ENCODE measurements around the gene PPP4R3B. TPM values are rescaled to one million over a fixed set of nuclear protein-coding genes. Genes with fewer than 3 reads are reported as not detected.

The PPP4R3B gene
- total and polyA plus RNA-seq, 2 of the 13 experiments (the other 11 are each of a cell fraction or from before 2014, with no cell fraction given), result 24.2 to 53.0 TPM

GRCh38 chr2:55617175-55618024 lies at the start of gene PPP4R3B (continued):
- TF ChIP-seq POGK (CRISPR knock-in tag; conservative IDR thresholded peaks at IDR 0.05), result peak; percentile 99
- no peak for TF ChIP-seq ZSCAN12 (CRISPR knock-in tag; IDR thresholded peaks at IDR 0.05)
- TF ChIP-seq ZNF557 (CRISPR knock-in tag; IDR thresholded peaks at IDR 0.05), result peak; percentile 71; the same call in 1 of the 2 replicates
- no peak for TF ChIP-seq ZNF382 (CRISPR knock-in tag; IDR thresholded peaks at IDR 0.05; ENCODE audit: borderline replicate concordance)
- TF ChIP-seq MTA3 (CRISPR knock-in tag; IDR thresholded peaks at IDR 0.05), result no peak
- TF ChIP-seq TBP (CRISPR knock-in tag; IDR thresholded peaks at IDR 0.05), result no peak
- TF ChIP-seq TIGD3 (CRISPR knock-in tag; IDR thresholded peaks at IDR 0.05; ENCODE audit: borderline replicate concordance), result peak; percentile 77; the same call in 1 of the 2 replicates
- TF ChIP-seq YEATS2 (CRISPR knock-in tag; IDR thresholded peaks at IDR 0.05; ENCODE audit: borderline replicate concordance), result peak; percentile 100
- no peak for TF ChIP-seq DZIP1 (CRISPR knock-in tag; IDR thresholded peaks at IDR 0.05)
- TF ChIP-seq ZNF275 (CRISPR knock-in tag; IDR thresholded peaks at IDR 0.05; ENCODE audit: borderline replicate concordance), result peak; percentile 97; the same call in 1 of the 2 replicates
- peak; percentile 39; the same call in 1 of the 2 replicates for TF ChIP-seq RAD21 (CRISPR knock-in tag; IDR thresholded peaks at IDR 0.05)
- TF ChIP-seq MNT (IDR thresholded peaks at IDR 0.05), result peak; percentile 89
- TF ChIP-seq CEBPB (IDR thresholded peaks at IDR 0.05; ENCODE audit: borderline replicate concordance, low read depth, low read length), result no peak
